ENCODE data around the gene LRP3.
"Not testable (repeated sequence)": the region's sequence is repeated elsewhere in the genome, so short reads cannot be mapped to it uniquely, and the experiment has no call there.

LRP3 gene

DNA sequence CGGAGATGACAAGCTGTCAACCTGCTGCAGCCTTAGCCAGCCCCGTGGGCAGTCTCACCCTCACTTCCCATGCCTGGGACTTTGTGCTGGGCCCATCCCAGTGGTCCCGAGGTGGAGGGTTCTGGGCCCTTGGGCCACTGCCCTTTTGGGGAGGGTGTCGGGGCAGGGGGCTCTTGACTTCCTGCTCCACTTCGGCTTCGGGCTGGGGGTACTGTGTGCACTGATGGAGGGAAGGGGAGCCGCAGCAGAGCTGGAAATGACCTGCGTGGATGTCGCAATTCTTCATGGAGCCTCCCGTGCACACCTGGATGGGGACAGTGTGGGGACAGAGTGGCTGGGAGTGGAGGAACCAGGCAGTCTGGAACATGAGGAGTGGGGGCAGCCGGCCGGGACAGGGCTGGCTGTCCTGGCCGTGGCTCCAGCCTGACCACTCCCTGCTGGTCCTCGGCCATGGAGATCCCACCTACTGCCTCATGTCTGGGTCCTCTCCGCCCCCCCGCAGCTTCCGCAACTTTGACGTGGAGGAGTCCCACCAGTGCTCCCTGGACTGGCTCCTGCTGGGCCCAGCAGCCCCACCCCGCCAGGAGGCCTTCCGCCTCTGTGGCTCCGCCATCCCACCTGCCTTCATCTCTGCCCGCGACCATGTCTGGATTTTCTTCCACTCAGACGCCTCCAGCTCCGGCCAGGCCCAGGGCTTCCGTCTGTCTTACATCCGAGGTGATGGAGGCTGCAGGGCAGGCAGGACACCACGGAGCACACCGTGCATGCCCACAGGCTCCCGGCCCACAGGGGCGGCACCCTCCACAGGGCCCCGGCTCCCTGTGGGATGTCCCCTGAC, 10.2 kb downstream of the LRP3 start:
- DNase-seq = no peak

DNA sequence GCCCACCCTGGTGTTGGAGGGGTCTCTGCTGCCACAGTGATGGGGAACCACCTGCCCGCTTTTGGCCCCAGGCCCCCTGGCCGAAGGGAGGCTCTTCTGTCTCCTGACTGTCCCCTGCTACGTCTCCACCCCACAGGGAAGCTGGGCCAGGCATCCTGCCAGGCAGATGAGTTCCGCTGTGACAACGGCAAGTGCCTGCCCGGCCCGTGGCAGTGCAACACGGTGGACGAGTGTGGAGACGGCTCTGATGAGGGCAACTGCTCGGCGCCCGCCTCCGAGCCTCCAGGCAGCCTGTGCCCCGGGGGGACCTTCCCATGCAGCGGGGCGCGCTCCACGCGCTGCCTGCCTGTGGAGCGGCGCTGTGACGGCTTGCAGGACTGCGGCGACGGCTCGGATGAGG, 11.0 kb downstream of the LRP3 start:
- no peak for DNase-seq

- DNase-seq = no peak
These were observed 11.6 kb downstream of the LRP3 start for GRCh38 chr19:33205531-33206260.

DNA sequence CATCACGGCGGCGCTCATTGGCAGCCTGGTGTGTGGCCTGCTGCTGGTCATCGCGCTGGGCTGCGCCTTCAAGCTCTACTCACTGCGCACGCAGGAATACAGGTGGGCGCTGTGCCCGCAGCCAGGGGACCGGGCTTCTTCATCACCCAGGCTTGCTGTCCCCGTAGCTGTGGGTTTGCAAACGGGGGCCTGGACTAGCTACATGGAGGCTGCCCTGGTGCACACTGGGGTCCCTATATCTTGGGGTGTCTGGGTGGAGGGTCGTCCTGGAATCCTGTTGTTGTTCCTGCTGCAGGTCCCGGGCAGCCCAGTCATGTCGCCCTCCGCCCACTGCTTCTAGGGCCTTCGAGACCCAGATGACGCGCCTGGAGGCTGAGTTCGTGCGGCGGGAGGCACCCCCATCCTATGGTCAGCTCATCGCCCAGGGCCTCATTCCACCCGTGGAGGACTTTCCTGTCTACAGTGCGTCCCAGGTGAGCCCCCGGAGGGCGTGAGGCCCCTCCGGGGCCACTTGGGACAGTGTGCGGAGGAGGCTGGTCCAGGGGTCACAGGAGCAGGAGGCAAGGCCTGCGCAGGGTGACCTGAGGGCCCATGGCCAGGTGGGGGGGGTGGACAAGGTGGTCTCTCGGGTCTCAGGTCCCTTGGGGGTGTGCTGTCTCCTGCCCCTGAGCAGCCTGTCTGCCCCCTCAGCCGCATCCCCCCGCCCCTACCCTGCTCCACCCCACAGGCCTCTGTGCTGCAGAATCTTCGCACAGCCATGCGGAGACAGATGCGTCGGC, 12.3 kb downstream of the LRP3 start:
- DNase-seq = no peak

DNA sequence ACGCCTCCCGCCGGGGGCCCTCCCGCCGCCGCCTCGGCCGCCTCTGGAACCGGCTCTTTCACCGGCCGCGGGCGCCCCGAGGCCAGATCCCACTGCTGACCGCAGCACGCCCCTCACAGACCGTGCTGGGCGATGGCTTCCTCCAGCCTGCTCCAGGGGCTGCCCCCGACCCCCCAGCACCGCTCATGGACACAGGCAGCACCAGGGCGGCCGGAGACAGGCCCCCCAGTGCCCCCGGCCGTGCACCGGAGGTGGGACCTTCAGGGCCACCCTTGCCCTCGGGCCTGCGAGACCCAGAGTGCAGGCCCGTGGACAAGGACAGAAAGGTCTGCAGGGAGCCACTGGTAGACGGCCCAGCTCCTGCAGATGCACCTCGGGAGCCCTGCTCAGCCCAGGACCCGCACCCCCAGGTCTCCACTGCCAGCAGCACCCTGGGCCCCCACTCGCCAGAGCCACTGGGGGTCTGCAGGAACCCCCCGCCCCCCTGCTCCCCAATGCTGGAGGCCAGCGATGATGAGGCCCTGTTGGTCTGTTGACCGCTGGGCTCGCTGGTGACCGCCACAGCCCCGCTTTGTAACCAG, 13.0 kb downstream of the LRP3 start:
- no peak for DNase-seq

- DNase-seq = no peak
These were observed 13.8 kb downstream of the LRP3 start for GRCh38 chr19:33207903-33208302.

GRCh38 chr19:33208371-33208895, 14.3 kb downstream of the LRP3 start:
- no peak for DNase-seq

GRCh38 chr19:33208904-33209849, 15.0 kb downstream of the LRP3 start:
- no peak for DNase-seq

DNA sequence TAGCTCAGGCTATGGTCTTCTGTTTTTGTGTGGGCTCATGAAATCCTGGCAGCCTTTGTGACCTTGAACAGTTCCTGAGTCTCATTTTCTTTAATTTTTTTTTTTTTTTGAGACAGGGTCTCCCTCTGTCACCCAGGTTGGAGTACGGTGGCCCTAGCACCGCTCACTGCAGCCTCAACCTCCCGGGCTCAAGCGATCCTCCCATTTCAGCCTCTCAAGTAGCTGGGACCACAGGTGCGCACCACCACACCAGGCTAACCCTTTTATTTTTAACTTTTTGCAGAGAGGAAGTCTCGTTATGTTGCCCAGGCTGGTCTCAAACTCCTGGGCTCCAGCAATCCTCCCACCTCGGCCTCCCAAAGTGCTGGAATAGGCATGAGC, 15.7 kb downstream of the LRP3 start:
- not testable (repeated sequence) for DNase-seq

DNA sequence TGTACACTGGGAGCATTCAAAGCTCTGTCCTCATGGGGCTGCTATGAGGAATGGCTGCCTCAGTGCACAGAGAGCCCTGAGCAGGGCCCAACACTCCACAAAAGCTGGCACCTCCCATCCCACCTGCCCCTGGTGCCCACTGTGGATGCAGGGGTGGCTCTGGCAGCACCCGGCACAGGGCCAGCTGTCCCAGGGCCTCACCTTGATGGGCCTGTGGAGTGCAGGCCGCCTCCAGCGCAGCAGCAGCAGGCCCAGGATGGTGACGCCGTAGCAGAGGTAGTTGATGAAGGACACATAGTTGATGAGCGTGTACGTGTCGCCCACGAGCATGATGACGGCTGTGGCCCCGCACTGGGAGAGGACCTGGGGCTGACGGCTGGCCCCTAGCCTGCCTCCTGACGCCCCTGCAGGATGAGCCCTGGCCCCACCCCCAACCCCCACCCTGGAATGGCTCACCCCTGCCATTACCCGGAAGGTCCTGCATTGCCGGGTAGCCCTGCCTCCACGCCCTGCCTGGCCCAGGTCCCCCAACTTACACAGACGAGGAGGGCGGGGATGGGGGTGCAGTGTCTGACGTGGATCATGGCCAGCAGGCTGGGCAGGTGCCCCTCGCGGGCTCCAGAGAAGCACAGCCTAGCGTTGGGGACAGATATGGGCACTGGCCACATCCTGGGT, 16.3 kb downstream of the LRP3 start:
- no peak for DNase-seq

GRCh38 chr19:33211794-33212435, 17.8 kb downstream of the LRP3 start:
- DNase-seq = no peak

GRCh38 chr19:33212436-33213172, 18.5 kb downstream of the LRP3 start:
- DNase-seq = no peak

DNA sequence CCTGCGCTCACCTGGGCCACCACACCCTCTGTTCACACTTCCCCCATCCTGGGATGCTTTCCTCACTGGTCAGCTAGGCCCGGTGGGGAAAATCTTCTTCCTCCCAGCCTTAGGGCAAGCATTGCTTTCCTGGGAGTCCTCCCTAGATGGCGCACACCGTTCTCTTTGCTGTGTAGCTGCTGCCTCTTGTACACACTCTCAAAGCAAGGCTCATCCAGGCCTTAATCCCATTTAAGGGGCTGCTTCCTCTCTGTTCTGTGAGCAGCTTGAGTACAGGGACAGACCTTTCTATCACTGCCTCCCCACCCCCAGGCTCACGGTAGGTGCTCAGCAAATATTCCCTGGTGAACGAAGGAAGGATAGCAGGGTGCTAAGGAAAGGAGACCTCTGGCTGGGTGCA, 20.5 kb downstream of the LRP3 start:
- DNase-seq = no peak

DNA sequence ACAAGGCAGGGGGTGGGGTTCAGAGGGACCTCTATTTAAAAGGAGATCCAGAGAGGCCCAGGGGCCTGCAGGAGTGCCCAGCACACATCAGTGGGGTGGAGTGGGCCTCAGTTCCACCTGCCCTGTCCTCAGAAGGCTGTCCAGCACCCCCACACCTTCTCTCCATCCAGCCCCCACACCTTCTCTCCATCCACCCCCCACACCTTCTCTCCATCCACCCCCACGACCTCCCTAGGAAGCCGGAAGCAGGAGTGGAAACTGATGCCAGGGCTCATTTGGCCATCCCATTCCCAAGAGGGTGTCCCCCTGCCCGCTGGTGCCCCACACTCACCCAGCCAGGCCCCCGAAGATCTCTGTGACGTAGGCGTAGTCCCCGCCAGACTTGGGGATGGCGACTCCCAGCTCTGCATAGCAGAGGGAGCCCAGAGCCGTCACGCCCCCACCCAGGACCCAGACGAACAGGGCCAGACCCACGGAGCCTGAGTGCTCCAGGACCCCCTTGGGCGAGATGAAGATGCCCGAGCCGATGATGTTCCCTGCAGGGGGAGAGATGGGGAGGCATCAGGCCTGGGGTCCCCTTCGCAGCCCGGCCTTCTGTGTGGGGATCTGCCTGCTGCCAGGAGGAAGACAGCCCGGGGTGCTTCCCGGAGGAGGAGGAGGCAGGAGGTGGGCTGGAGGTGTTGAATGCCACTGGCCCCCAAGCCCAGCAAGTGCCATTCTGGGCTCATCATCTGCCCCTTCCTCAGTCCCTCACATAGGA, 21.5 kb downstream of the LRP3 start:
- no peak for DNase-seq

DNA sequence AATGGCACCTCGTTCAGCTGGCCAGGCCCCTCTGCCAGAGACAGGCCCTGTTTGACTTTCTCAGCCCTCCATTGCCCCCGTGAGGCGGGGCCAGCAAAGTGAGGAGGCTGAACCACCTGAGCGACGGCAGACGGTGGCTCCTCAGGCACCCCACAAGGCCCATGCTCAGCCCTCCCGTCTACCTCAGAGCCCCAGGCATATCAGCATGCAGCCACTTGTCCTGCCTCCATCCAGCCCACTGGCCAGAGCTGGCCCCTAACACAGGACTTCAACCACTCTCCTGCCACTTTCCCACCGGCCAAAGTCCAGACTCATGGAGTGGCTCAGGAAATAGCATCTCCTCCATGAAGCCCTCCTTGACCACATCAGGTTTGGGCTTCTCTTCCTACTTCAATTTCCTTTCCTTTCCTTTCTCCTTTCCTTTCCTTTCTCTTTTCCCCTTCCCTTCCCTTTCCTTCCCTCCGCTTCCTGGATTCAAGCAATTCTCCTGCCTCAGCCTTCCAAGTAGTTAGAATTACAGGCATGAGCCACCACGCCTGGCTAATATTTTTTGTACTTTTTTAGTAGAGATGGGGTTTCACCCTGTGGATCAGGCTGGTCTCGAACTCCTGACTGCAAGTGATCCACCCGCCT, 22.2 kb downstream of the LRP3 start:
- no peak for DNase-seq

GRCh38 chr19:33217881-33218280, 23.8 kb downstream of the LRP3 start:
- DNase-seq = no peak

- no peak for DNase-seq
These were observed 25.2 kb downstream of the LRP3 start for GRCh38 chr19:33219261-33219815.

DNA sequence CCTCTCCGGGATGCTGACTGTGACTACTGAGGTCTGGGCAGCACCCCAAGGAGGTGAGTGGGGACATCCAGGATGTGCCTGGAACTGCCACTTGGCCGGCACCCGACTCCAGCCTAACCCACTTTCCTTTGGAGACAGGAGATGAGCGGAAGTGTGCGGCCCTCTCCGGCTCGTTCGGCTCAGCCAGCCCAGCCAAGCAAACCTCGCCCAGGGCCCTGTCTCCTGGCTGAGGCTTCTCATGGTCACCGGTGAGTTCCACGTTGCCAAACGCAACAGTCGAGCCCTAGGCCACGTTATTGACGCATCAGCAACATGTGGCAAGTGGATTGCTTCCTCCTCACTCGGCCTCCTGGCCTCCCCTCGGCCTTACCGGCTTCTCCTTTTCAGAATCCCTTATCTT, 26.0 kb downstream of the LRP3 start:
- DNase-seq = no peak
